Stomach smooth muscle (tissue), 2 donors: ENCODE data around the gene DNAL1.
A peak's percentile ranks its signal among the peaks of the same experiment; 100 is the strongest.
"Not testable (repeated sequence)": the region's sequence is repeated elsewhere in the genome, so short reads cannot be mapped to it uniquely, and the experiment has no call there.

ENCODE experiments used
- H3K27ac ChIP-seq: one replicate; pipeline ENCODE4 v1.7.0; 2013; ENCODE audit warnings: mild to moderate bottlenecking, low read length, inconsistent platforms
- H3K27me3 ChIP-seq, 2 donors: one replicate each; pipeline ENCODE4 v1.7.0; 2013; ENCODE audit warnings: low read length in 2 of 2; ENCODE audit not compliant: insufficient read depth in 2 of 2, control insufficient read depth in 1 of 2
- H3K36me3 ChIP-seq, 2 donors: one replicate each; pipeline ENCODE4 v1.7.0; 2013; ENCODE audit warnings: low read length in 2 of 2; ENCODE audit not compliant: control insufficient read depth in 2 of 2, insufficient read depth in 2 of 2
- H3K4me1 ChIP-seq: one replicate; pipeline ENCODE4 v1.7.0; 2013; ENCODE audit warnings: low read length; ENCODE audit not compliant: control insufficient read depth, insufficient read depth
- H3K4me3 ChIP-seq, 2 donors: one replicate each; pipeline ENCODE4 v1.7.0; 2013; ENCODE audit warnings: low read length in 2 of 2
- H3K9ac ChIP-seq, 2 donors: one replicate each; pipeline ENCODE4 v1.7.0; 2013; ENCODE audit warnings: low read length in 2 of 2, mild to moderate bottlenecking in 1 of 2
- H3K9me3 ChIP-seq, 2 donors: one replicate each; pipeline ENCODE4 v1.7.0; 2013; ENCODE audit warnings: low read length in 2 of 2; ENCODE audit not compliant: control insufficient read depth in 2 of 2
- donor health status: healthy.
- donor health status: Pancreatic carcinoma.

Gene DNAL1

GRCh38 chr14:73645248-73645610, 443 bp downstream of the DNAL1 start:
- Histone ChIP-seq H3K27me3 (no peaks in the 10 kb centered on the region), H3K36me3 (no peaks in the 10 kb centered on the region), H3K27ac (peak overlapping the region; percentile 88), H3K9me3 (no peaks in the 10 kb centered on the region), H3K9ac (peak overlapping the region; percentile 83 to 92), H3K4me3 (peak overlapping the region; percentile 88 to 97), H3K4me1 (peaks cover 12% of the 10 kb centered on the region)

GRCh38 chr14:73651005-73651404, 6.2 kb downstream of the DNAL1 start:
- Histone ChIP-seq H3K4me1 (no peaks in the 10 kb centered on the region), H3K9ac (no peak overlapping the region), H3K27me3 (no peaks in the 10 kb centered on the region), H3K4me3 (no peak overlapping the region), H3K27ac (no peak overlapping the region), H3K9me3 (no peaks in the 10 kb centered on the region), H3K36me3 (peaks cover 0 to 4% of the 10 kb centered on the region in 2 donors)

- no peaks in the 10 kb centered on the region for H3K9me3 ChIP-seq
- H3K27ac ChIP-seq = no peak overlapping the region
- H3K4me3 ChIP-seq = no peak overlapping the region
- no peak overlapping the region for H3K9ac ChIP-seq
- no peaks in the 10 kb centered on the region for H3K27me3 ChIP-seq
- no peaks in the 10 kb centered on the region for H3K4me1 ChIP-seq
- H3K36me3 ChIP-seq = peaks cover 0 to 8% of the 10 kb centered on the region in 2 donors
Measured at GRCh38 chr14:73655851-73656250, 11.1 kb downstream of the DNAL1 start.

GRCh38 chr14:73659202-73659601, 14.4 kb downstream of the DNAL1 start:
- not testable (repeated sequence) for H3K4me3 ChIP-seq, H3K9me3 ChIP-seq, H3K36me3 ChIP-seq, H3K4me1 ChIP-seq, H3K27ac ChIP-seq, H3K9ac ChIP-seq, H3K27me3 ChIP-seq

- H3K27me3 ChIP-seq = no peaks in the 10 kb centered on the region
- H3K27ac ChIP-seq = no peak overlapping the region
- H3K9ac ChIP-seq = no peak overlapping the region
- H3K4me3 ChIP-seq = no peak overlapping the region
- H3K4me1 ChIP-seq = no peaks in the 10 kb centered on the region
- no peaks in the 10 kb centered on the region for H3K9me3 ChIP-seq
- H3K36me3 ChIP-seq = peaks cover 5 to 8% of the 10 kb centered on the region in 2 donors
Measured at GRCh38 chr14:73660511-73660910, 15.7 kb downstream of the DNAL1 start.

DNA sequence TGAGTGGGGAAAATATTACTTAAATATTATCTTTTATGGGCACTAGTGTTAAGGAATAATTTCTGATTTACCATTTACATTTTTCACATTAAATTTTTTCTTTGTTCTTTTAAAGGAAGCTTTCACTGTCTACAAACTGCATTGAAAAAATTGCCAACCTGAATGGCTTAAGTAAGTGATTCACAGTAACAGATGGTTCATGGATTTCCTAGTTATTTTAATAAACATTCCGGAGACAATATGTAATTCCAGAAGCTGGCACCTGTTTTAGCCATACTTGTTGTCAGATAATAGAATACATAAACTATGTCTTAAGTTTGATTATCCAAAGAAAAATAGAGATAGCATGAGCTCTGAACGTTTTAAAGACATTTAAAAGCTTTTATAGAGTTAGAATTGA, 17.1 kb downstream of the DNAL1 start:
- no peak overlapping the region for H3K9ac ChIP-seq
- peaks cover 5 to 8% of the 10 kb centered on the region in 2 donors for H3K36me3 ChIP-seq
- no peak overlapping the region for H3K27ac ChIP-seq
- H3K27me3 ChIP-seq = no peaks in the 10 kb centered on the region
- H3K9me3 ChIP-seq = no peaks in the 10 kb centered on the region
- no peak overlapping the region for H3K4me3 ChIP-seq
- no peaks in the 10 kb centered on the region for H3K4me1 ChIP-seq

- Histone ChIP-seq H3K9me3 (no peaks in the 10 kb centered on the region), H3K36me3 (peaks cover 5 to 8% of the 10 kb centered on the region in 2 donors), H3K9ac (no peak overlapping the region), H3K27ac (no peak overlapping the region), H3K27me3 (no peaks in the 10 kb centered on the region), H3K4me1 (no peaks in the 10 kb centered on the region), H3K4me3 (no peak overlapping the region)
Measured at GRCh38 chr14:73662487-73662943, 17.7 kb downstream of the DNAL1 start.

- H3K36me3 ChIP-seq = peaks cover 5 to 8% of the 10 kb centered on the region in 2 donors
- no peaks in the 10 kb centered on the region for H3K27me3 ChIP-seq
- H3K27ac ChIP-seq = no peak overlapping the region
- H3K4me3 ChIP-seq = no peak overlapping the region
- H3K4me1 ChIP-seq = no peaks in the 10 kb centered on the region
- no peaks in the 10 kb centered on the region for H3K9me3 ChIP-seq
- H3K9ac ChIP-seq = no peak overlapping the region
Measured at GRCh38 chr14:73663548-73664212, 18.9 kb downstream of the DNAL1 start.

DNA sequence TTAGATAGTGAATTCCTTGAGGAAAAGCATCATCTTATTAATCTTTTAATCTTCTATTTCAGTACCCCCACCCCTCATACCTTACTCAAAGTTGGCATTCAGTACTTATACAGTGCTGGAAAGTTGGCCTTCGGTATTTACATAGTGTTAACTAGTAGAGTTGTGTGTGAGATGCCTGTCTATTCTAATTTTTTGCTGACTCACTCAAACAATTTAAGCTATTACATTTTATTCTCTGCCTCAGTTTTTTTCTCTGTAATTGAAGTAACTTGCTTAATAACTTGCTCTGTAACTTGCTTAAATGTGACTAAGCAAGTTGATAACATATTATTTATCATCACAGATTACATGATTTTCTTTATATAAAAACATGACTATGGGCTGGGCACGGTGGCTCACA, 20.3 kb downstream of the DNAL1 start:
- H3K9ac ChIP-seq = no peak overlapping the region
- H3K9me3 ChIP-seq = no peaks in the 10 kb centered on the region
- no peaks in the 10 kb centered on the region for H3K4me1 ChIP-seq
- no peak overlapping the region for H3K4me3 ChIP-seq
- peaks cover 5 to 8% of the 10 kb centered on the region in 2 donors for H3K36me3 ChIP-seq
- H3K27ac ChIP-seq = no peak overlapping the region
- no peaks in the 10 kb centered on the region for H3K27me3 ChIP-seq

DNA sequence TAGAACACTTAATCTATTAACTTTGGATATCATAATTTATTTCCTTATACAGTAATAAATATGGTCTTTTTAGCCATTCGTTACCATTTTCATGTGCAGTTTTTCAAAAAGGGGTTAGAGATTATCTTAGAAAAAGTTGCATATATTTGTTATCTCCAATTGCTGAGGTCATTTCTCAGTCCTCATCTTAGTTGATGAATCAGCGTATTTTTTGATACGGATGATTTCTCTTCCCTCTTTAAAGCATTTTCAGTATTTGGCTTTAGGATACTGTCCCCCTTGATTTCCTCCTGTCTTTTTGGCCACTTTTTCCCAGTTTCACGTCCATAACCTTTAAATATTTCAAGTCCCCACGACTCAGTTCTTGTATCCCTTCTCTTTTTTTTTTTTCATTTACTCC, 21.8 kb downstream of the DNAL1 start:
- Histone ChIP-seq H3K27me3 (no peaks in the 10 kb centered on the region), H3K27ac (no peak overlapping the region), H3K9me3 (no peaks in the 10 kb centered on the region), H3K4me3 (no peak overlapping the region), H3K4me1 (no peaks in the 10 kb centered on the region), H3K36me3 (peaks cover 4 to 6% of the 10 kb centered on the region in 2 donors), H3K9ac (no peak overlapping the region)

DNA sequence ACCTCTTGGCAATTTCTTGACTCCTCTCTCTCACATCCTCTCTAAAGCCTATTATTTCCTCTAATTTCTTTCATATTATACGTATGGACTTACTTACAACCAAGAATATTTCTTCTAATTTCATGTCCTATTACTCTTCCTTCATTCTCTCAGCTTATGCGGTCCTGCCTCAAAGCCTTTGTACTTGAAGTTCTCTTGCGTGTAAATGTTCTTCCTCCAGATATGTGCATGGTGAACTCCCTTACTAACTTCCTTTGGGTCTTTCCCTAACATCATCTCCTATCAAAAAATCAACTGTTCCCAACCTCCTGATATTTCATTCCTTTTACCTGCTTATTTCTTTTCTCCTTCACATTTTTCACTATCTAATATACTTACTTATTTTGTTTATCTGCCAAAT, 23.1 kb downstream of the DNAL1 start:
- no peaks in the 10 kb centered on the region for H3K4me1 ChIP-seq

More for the DNA sequence above, 23.1 kb downstream of the DNAL1 start:
- no peak overlapping the region for H3K4me3 ChIP-seq
- H3K36me3 ChIP-seq = peaks cover 2 to 5% of the 10 kb centered on the region in 2 donors
- no peak overlapping the region for H3K27ac ChIP-seq
- H3K27me3 ChIP-seq = no peaks in the 10 kb centered on the region
- H3K9me3 ChIP-seq = no peaks in the 10 kb centered on the region
- H3K9ac ChIP-seq = no peak overlapping the region
